Endothelial cell of umbilical vein (primary cell): ENCODE measurements around the gene NUAK1. TPM values are rescaled to one million over a fixed set of nuclear protein-coding genes. Genes with fewer than 3 reads are reported as not detected.
A peak's percentile ranks its signal among the peaks of the same experiment; 100 is the strongest.

Source experiments
- BruUV-seq: library from RNA; stranded (reverse); fragments of 400-500 nt; replicated peaks from 2 replicates; lab custom pipeline; 2021; lab: Mats Ljungman, UMichigan
- CTCF ChIA-PET: fragments of 300-600, 350-600 bp; sonication (Branson Sonifier 250); formaldehyde crosslinking; loops from one replicate; lab custom pipeline; 2021; ENCODE audit warnings: antibody characterized with exemption, inconsistent platforms; lab: Charles Lee
- POLR2A ChIA-PET: fragments of 300-600, 350-600 bp; sonication (Branson Sonifier 250); formaldehyde crosslinking; loops from one replicate; lab custom pipeline; 2021; ENCODE audit warnings: antibody characterized with exemption, inconsistent platforms; lab: Charles Lee
- DNase-seq: peaks from one replicate; pipeline ENCODE4 v3.0.0-alpha.2; 2011; ENCODE audit warnings: low read depth, low spot score
- FAIRE-seq: peaks from 2 replicates; lab custom pipeline; 2011; peaks lifted over from hg19 to GRCh38; lab: Jason Lieb, UNC
- H2AFZ ChIP-seq: 2 replicates; pipeline ENCODE4 v1.6.0; 2012; ENCODE audit warnings: low read depth, low read length, control low read depth, inconsistent platforms
- H3K27ac ChIP-seq: 2 replicates; pipeline ENCODE4 v1.5.1; 2011; ENCODE audit warnings: low read depth, mild to moderate bottlenecking, control low read depth, low read length, moderate library complexity; ENCODE audit not compliant: insufficient read depth
- H3K27me3 ChIP-seq, 2 experiments: 2 replicates each; pipeline versions ENCODE4 v1.6.0 to v1.6.1; 2011; ENCODE audit warnings: low read length in 2 of 2, mixed read lengths in 1 of 2; ENCODE audit not compliant: control insufficient read depth in 2 of 2, insufficient read depth in 2 of 2
- H3K36me3 ChIP-seq, 2 experiments: 2 replicates in 1 of 2; 3 replicates in 1 of 2; pipeline ENCODE4 v1.5.1; 2011; ENCODE audit warnings: low read length in 2 of 2, mild to moderate bottlenecking in 1 of 2, moderate library complexity in 1 of 2; ENCODE audit not compliant: control insufficient read depth in 2 of 2, insufficient read depth in 2 of 2; ENCODE audit errors: extremely low read depth in 1 of 2
- H3K4me1 ChIP-seq: 3 replicates; pipeline ENCODE4 v1.5.1; 2011; ENCODE audit warnings: mild to moderate bottlenecking, low read length; ENCODE audit not compliant: control insufficient read depth, insufficient read depth; ENCODE audit errors: extremely low read depth
- H3K4me2 ChIP-seq: 2 replicates; pipeline ENCODE4 v1.6.1; 2011; ENCODE audit warnings: low read length, control low read depth, mixed read lengths; ENCODE audit not compliant: insufficient read depth
- H3K4me3 ChIP-seq, 3 experiments: fragments of 200-600 bp in 1 of 3; sonication (generic), shearing (Covaris generic) in 1 of 3; replicated peaks in 1 of 3; 2 replicates each; pipeline ENCODE4 v1.5.1; 2011 to 2016; ENCODE audit warnings: control low read depth in 3 of 3, low read length in 3 of 3, mild to moderate bottlenecking in 2 of 3, inconsistent platforms in 1 of 3, low read depth in 1 of 3, moderate library complexity in 1 of 3; ENCODE audit not compliant: insufficient read depth in 1 of 3
- H3K79me2 ChIP-seq: 2 replicates; pipeline ENCODE4 v1.6.0; 2012; ENCODE audit warnings: low read length, inconsistent platforms; ENCODE audit not compliant: control insufficient read depth, insufficient read depth
- H3K9ac ChIP-seq: replicated peaks from 2 replicates; pipeline ENCODE3; 2011; ENCODE audit warnings: low read length, control low read depth; ENCODE audit not compliant: insufficient read depth; ENCODE audit errors: extremely low read depth
- H3K9me1 ChIP-seq: replicated peaks from 3 replicates; pipeline ENCODE4 v1.6.0; 2011; ENCODE audit warnings: mild to moderate bottlenecking, low read length; ENCODE audit not compliant: control insufficient read depth, insufficient read depth; ENCODE audit errors: extremely low read depth
- H3K9me3 ChIP-seq: replicated peaks from 2 replicates; pipeline ENCODE4 v1.5.1; 2012; ENCODE audit warnings: low read length, inconsistent platforms; ENCODE audit not compliant: control insufficient read depth, insufficient read depth
- H4K20me1 ChIP-seq: replicated peaks from 2 replicates; pipeline ENCODE3; 2011; ENCODE audit warnings: mild to moderate bottlenecking, low read length; ENCODE audit not compliant: control insufficient read depth, insufficient read depth; ENCODE audit errors: extremely low read depth
- CTCF ChIP-seq, 2 donors: IDR thresholded peaks; 1 replicate in 1 of 2; 2 replicates in 1 of 2; pipeline ENCODE4 v1.5.1; 2011; ENCODE audit warnings: low read length in 2 of 2, mild to moderate bottlenecking in 2 of 2, moderate library complexity in 2 of 2, control low read depth in 1 of 2, inconsistent platforms in 1 of 2, low read depth in 1 of 2; ENCODE audit not compliant: insufficient read depth in 1 of 2; ENCODE audit errors: extremely low read depth in 1 of 2
- EZH2 ChIP-seq: IDR thresholded peaks from 2 replicates; pipeline ENCODE4 v1.6.1; 2012; ENCODE audit warnings: borderline replicate concordance, low read depth, mild to moderate bottlenecking, moderate library complexity, low read length, inconsistent platforms; ENCODE audit not compliant: severe bottlenecking
- FOS ChIP-seq: IDR thresholded peaks from 2 replicates; pipeline ENCODE4 v1.6.1; 2011; ENCODE audit warnings: mild to moderate bottlenecking, low read length, moderate library complexity, borderline replicate concordance; ENCODE audit not compliant: insufficient read depth
- GATA2 ChIP-seq: IDR thresholded peaks from 2 replicates; pipeline ENCODE4 v1.7.0; 2011; ENCODE audit warnings: low read depth, mild to moderate bottlenecking, moderate library complexity, mixed read lengths, low read length; ENCODE audit not compliant: insufficient read length, insufficient read depth
- JUN ChIP-seq: IDR thresholded peaks from 2 replicates; pipeline ENCODE4 v1.6.1; 2011; ENCODE audit warnings: borderline replicate concordance, low read depth; ENCODE audit not compliant: insufficient read length, insufficient read depth
- MAX ChIP-seq: IDR thresholded peaks from 2 replicates; pipeline ENCODE4 v1.6.1; 2011; ENCODE audit not compliant: insufficient read depth, insufficient read length
- MYC ChIP-seq: IDR thresholded peaks from one replicate; pipeline ENCODE4 v1.6.1; 2011; ENCODE audit warnings: mild to moderate bottlenecking, low read depth, low read length
- POLR2A ChIP-seq: IDR thresholded peaks from 2 replicates; pipeline ENCODE4 v1.6.1; 2012; ENCODE audit warnings: low read depth, mild to moderate bottlenecking, control low read depth, low read length
- POLR2AphosphoS5 ChIP-seq: IDR thresholded peaks from 2 replicates; pipeline ENCODE4 v1.6.1; 2012; ENCODE audit warnings: low read depth, mild to moderate bottlenecking, control low read depth, low read length, moderate library complexity; ENCODE audit not compliant: insufficient read depth
- dilution Hi-C: fragments of 300-500 bp; cut with MboI; formaldehyde crosslinking; loops from one replicate; pipeline ENCODE4 v1.15.0; 2019; ENCODE audit warnings: low sequenced_read_pairs; ENCODE audit not compliant: extremely low pct_ligation_motif_present
- intact Hi-C: fragments of 100-400 bp; cut with micrococcal nuclease; formaldehyde crosslinking; loops from one replicate; pipeline ENCODE4 v1.10.0; 2022
- polyA plus RNA-seq, 4 experiments: library from polyadenylated mRNA; depleted of rRNA in 3 of 4; stranded (reverse) in 3 of 4; unstranded in 1 of 4; fragments of >200 nt; gene quantifications; 2 replicates each; pipeline versions ENCODE4 v1.2.1 to v1.2.3, GENCODE V29; 2011 to 2012; ENCODE audit warnings: missing spikeins in 1 of 4
- total RNA-seq: library from RNA; stranded (reverse); gene quantifications from 2 replicates; pipeline ENCODE4 v1.2.3, GENCODE V29; 2021

The NUAK1 gene
- total and polyA plus RNA-seq, 2 donors (not counting 3 experiments of a cell fraction or from before 2014, with no cell fraction given) = 34.2 to 39.7 TPM

- dilution Hi-C loops = no loop called here
- peaks cover 22% of the 10 kb centered on the region for H3K4me1 ChIP-seq
- H3K27ac ChIP-seq = no peak overlapping the region
- no TSS peak for BruUV-seq
- no peak overlapping the region for H2AFZ ChIP-seq
- H3K9me3 ChIP-seq = no peaks in the 10 kb centered on the region
- POLR2A ChIA-PET = no interaction called here
- CTCF ChIA-PET = interaction anchor here (1.3 to 1.8 kb wide), 2 partner anchors 98 to 102 kb away, joined by 4 to 6 read pairs; no protein-coding TSS in a partner anchor
- no peaks in the 10 kb centered on the region for H3K9me1 ChIP-seq
- peak; percentile 66 for FAIRE-seq
- H3K4me3 ChIP-seq = no peak overlapping the region
- no peaks in the 10 kb centered on the region for H3K36me3 ChIP-seq
- TF ChIP-seq GATA2 = no peak
- no peak for TF ChIP-seq POLR2AphosphoS5
- TF ChIP-seq JUN = no peak
- no peak for TF ChIP-seq MYC
- no peak for TF ChIP-seq POLR2A
- no peak for TF ChIP-seq EZH2
- TF ChIP-seq FOS = no peak
- no peak for TF ChIP-seq CTCF (IDR thresholded peaks at IDR 0.05; ENCODE audit: extremely low read depth in 1 of 2, insufficient read depth in 1 of 2, low read depth in 1 of 2, low read length in 2 of 2)
- TF ChIP-seq MAX = no peak
- no peak for DNase-seq
- intact Hi-C loops = no loop called here
- no peak overlapping the region for H3K9ac ChIP-seq
- no peaks in the 10 kb centered on the region for H3K79me2 ChIP-seq
- no peaks in the 10 kb centered on the region for H3K27me3 ChIP-seq
- H4K20me1 ChIP-seq = no peaks in the 10 kb centered on the region
- no peak overlapping the region for H3K4me2 ChIP-seq
Measured at GRCh38 chr12:106034316-106034715, 104.4 kb downstream of the NUAK1 start.
